HG03064 (cell line): ENCODE data around the gene GRK6.

Experiments
- ATAC-seq: cut with Tn5 transposase; IDR thresholded peaks from one replicate; pipeline ENCODE4 v1.9.1; 2021; ENCODE audit warnings: low read depth; ENCODE audit not compliant: unreplicated experiment

Gene GRK6

GRCh38 chr5:177426566-177427210 is at the start of gene GRK6:
Gene GRK6, plus strand, starts transcription at chr5:177426676. Its CDS starts 170 bp downstream, at chr5:177426846.
- peak; percentile 12 for ATAC-seq

GRCh38 chr5:177377851-177378776 is 48.4 kb upstream of the GRK6 start:
- no peak for ATAC-seq

DNA sequence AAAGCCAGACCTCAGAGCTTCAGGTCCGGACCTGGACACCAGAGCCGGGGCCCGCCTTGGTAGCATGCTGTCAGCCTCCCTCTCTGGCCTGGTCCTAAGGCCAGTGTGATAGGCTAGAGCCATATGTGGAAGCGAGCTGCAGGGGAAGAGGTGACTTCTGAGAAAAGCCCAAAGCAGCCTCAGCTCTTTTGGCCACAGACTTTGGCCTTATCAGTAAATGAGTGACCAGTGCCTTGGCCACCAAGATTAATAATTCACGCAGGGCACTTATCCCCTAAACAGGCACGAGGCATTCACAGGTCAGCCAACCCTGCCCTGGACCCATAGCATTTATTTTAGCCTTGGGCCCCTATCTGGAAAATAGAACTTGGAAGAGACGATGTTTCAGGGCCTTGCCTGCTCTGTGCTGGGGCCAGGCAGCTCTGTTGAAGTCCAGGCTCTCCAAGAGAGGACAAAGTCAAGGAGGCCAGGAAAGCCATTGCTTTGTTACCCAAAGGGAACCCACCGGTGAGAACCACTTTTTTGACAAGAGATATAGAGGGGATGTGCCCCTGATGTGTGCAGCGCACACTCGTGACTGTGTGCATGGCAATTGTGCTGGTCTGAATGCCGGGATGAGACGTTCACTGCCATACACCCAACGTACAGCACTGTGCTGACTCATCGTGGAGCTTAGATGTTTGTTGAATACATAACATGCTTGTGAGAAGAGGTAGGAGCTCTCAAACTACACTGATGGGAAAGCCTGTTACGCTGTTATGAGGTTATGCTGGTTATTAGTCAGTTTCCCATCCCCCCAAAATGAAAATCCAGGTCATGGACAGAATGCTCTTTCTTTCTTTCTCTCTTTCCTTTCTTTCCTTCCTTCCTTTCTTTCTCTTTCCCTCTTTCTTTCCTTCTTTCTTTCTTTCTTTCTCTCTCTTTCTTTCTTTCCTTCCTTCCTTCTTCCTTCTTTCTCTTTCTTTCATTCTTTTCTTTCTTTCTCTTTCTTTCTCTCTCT is 47.3 kb upstream of the GRK6 start:
- no peak for ATAC-seq

DNA sequence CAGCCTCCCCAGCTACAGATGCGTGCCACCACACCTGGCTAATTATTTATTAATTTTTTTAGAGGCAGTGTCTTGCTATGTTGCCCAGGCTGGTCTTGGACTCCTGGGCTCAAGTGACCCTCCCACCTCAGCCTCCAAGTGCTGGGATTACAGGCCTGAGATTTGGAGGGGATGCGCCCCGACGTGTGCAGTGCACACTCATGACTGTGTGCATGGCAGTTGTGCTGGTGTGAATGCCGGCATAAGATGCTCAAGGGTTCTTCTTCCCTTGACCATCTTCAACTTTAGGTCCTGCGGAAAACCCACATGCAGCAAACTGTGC is 45.7 kb upstream of the GRK6 start:
- ATAC-seq, result no peak

- ATAC-seq, result no peak
These were observed 44.0 kb upstream of the GRK6 start for GRCh38 chr5:177382423-177383029.

GRCh38 chr5:177383181-177383580 is 43.3 kb upstream of the GRK6 start:
- no peak for ATAC-seq

GRCh38 chr5:177384134-177384533 is 42.3 kb upstream of the GRK6 start, which contains the start of gene SLC34A1:
Gene SLC34A1, plus strand, starts transcription at chr5:177384434. Its CDS starts 1,308 bp downstream, at chr5:177385742.
- no peak for ATAC-seq

- ATAC-seq, result no peak
These were observed 40.8 kb upstream of the GRK6 start for GRCh38 chr5:177385720-177386119.

DNA sequence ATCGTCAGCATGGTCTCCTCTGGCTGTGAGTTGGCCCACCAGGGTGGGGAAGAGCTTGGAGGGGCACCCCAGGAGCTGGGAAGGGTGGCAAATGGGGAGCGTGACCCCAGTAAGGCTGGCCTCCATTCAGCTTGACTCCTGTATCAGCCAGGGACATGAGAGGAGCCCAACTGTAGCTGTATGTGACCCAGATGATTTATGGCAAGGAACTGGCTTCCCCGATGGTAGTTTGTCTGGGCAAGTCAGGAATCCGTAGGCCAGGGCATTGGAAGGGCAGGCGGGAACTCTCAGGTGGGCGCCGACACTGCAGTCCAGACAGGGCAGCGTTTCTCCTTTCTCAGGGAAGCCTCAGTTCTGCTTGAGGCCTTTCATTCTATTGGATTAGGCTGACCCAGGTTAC is 39.9 kb upstream of the GRK6 start:
- no peak for ATAC-seq

GRCh38 chr5:177387405-177387804 is 39.1 kb upstream of the GRK6 start:
- no peak for ATAC-seq

GRCh38 chr5:177388521-177389052 is 37.9 kb upstream of the GRK6 start:
- ATAC-seq, result no peak

DNA sequence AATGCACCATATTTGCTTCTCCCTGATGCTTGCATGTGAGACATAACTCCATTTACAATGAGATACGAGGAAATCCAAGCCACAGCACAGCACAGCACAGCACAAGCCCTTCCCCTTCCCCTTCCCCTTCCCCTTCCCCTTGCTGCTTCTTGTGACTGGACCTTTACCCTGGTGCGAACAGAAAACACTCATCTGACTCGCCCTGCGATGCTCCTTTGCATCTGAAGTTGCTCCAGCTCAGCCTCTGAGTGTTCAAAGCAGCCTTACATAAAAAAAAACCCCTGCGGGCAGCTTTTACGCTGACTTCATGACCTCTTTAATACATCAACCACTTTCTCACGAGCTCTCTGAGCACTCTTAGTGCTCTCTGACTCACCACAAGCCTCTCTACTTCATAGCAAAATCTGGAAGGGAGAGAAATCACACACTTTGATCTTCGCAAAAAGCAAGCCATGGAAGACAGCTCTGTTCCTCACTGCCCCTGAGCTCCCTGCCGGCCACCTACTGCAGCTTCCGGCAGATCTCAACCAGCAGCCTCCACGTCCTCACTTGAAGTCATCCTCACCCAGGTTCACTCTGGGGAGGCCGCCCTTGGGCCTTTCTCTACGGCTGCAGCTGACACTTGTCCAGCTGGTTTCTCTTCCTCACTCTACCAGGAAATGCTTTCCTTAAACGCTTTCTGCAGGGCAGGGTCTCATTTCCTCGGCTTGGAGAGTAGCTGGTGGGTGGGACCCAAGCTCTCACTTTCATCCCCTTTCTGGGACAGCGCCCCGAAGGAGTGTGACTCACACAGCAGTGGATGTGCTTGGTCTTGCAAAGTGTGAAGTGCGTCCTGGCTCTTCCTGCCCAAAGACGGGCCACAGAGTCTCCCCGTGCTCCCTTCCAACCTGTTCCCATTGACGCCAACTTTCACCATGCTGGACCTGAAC is 37.0 kb upstream of the GRK6 start:
- peak; percentile 44 for ATAC-seq

DNA sequence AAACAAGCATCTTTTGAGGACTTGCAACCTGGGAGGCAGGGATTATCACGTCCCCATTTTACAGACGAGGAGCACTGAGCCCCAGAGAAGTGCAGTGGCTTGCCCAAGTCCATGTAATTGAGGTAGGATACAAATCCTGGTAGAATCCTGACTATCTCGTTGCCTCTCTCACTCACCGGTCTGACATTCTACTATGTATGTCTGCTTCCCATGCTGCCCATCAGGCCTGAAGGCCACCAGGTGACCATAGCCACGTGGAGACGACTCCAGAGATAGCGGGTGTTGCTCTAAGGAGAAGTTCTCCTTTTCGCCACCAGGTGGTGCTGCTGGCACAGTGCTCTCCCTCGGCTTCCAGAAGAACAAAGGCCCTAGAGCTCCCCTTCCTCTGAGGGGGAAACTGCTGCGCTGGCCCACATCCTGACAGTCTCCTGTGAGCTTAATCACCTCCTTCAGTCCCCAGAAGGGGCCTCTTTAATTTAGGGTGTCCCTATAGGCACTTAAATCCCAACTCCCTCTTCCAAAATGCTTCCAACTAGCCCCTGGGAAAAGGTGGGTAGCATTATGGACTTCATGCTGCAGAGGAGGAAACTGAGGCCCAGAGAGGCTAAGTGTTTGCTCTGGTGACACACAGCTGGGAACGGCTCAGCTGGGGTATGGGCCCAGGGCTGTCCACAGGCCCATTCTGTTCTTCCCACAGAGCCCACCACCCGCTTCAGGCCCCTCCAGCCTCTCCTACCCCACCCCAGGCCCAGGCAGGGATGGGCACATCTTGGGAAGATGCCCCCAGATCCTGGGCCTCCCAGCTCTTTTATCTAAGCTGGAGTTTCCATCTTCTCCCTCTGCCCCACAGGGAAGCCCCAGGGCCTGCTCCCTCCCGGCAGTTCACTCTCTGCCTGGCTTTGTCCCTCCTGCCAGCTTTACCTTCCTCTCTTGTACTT is 35.8 kb upstream of the GRK6 start:
- peak; percentile 51 for ATAC-seq

GRCh38 chr5:177392765-177393164 is 33.7 kb upstream of the GRK6 start:
- no peak for ATAC-seq

GRCh38 chr5:177393206-177393765 is 33.2 kb upstream of the GRK6 start:
- no peak for ATAC-seq

- no peak for ATAC-seq
These were observed 32.5 kb upstream of the GRK6 start for GRCh38 chr5:177393990-177394389.

DNA sequence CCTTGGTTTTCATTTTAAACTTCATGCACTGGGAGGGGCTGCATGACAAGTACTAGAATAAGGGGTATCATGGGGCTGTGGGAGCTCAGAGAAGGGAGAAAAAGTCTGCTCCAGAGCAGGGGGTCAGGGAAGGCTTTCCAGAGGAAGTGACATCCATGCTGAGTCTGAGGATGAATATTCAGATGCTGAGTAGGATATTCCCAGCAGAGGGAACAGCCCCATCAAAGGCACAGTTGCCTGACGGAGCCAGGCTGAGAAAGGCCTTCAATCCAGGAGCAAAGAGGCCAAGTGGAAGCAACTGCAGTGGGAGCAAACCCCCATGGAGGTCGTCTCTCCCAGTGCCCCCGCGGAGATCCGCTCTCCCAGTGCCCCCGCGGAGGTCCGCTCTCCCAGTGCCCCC is 30.4 kb upstream of the GRK6 start:
- no peak for ATAC-seq

- ATAC-seq, result no peak
These were observed 29.7 kb upstream of the GRK6 start for GRCh38 chr5:177396807-177397206.
